Measurements from ENCODE around the gene TBC1D5.

- TF ChIP-seq, protein P1, sequence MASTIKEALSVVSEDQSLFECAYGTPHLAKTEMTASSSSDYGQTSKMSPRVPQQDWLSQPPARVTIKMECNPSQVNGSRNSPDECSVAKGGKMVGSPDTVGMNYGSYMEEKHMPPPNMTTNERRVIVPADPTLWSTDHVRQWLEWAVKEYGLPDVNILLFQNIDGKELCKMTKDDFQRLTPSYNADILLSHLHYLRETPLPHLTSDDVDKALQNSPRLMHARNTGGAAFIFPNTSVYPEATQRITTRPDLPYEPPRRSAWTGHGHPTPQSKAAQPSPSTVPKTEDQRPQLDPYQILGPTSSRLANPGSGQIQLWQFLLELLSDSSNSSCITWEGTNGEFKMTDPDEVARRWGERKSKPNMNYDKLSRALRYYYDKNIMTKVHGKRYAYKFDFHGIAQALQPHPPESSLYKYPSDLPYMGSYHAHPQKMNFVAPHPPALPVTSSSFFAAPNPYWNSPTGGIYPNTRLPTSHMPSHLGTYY (CRISPR knock-in tag; IDR thresholded peaks at IDR 0.05): no peak
- TF ChIP-seq CTCF (IDR thresholded peaks at IDR 0.05) (no peak), ATF3 (CRISPR knock-in tag; conservative IDR thresholded peaks at IDR 0.05) (no peak), AR (CRISPR knock-in tag; IDR thresholded peaks at IDR 0.05) (no peak), ATF2 (CRISPR knock-in tag; IDR thresholded peaks at IDR 0.05; ENCODE audit: borderline replicate concordance, low read depth) (no peak)
Observed at GRCh38 chr3:17456046-17456445, 286.4 kb downstream of the TBC1D5 start.

All from WTC11 (cell line).